Measurements from ENCODE around the gene TEX9.

The TEX9 gene

GRCh38 chr15:56442354-56442753 is 77.1 kb downstream of the TEX9 start:
- DNase-seq (ENCODE audit: low read depth): no peak
- no peak for TF ChIP-seq CTCF (IDR thresholded peaks at IDR 0.05; ENCODE audit: low read length, missing control alignments)
- no peak overlapping the region for H3K4me3 ChIP-seq (replicated peaks; ENCODE audit: low read depth, low read length)

- no peak for TF ChIP-seq CTCF (IDR thresholded peaks at IDR 0.05; ENCODE audit: low read length, missing control alignments)
- H3K4me3 ChIP-seq (replicated peaks; ENCODE audit: low read depth, low read length): no peak overlapping the region
- DNase-seq (ENCODE audit: low read depth): no peak
Measured at GRCh38 chr15:56445746-56446145, 80.5 kb downstream of the TEX9 start.

- no peak for TF ChIP-seq CTCF (IDR thresholded peaks at IDR 0.05; ENCODE audit: low read length, missing control alignments)
- no peak overlapping the region for H3K4me3 ChIP-seq (replicated peaks; ENCODE audit: low read depth, low read length)
- DNase-seq (ENCODE audit: low read depth): peak; percentile 53
Measured at GRCh38 chr15:56454836-56455235, 89.6 kb downstream of the TEX9 start.

- TF ChIP-seq CTCF (IDR thresholded peaks at IDR 0.05; ENCODE audit: low read length, missing control alignments): no peak
- no peak overlapping the region for H3K4me3 ChIP-seq (replicated peaks; ENCODE audit: low read depth, low read length)
- no peak for DNase-seq (ENCODE audit: low read depth)
Measured at GRCh38 chr15:56456229-56456628, 91.0 kb downstream of the TEX9 start.

- no peak for TF ChIP-seq CTCF (IDR thresholded peaks at IDR 0.05; ENCODE audit: low read length, missing control alignments)
- DNase-seq (ENCODE audit: low read depth): no peak
- H3K4me3 ChIP-seq (replicated peaks; ENCODE audit: low read depth, low read length): no peak overlapping the region
Measured at GRCh38 chr15:56459096-56459495, 93.9 kb downstream of the TEX9 start.

- no peak for TF ChIP-seq CTCF (IDR thresholded peaks at IDR 0.05; ENCODE audit: low read length, missing control alignments)
- DNase-seq (ENCODE audit: low read depth): no peak
- no peak overlapping the region for H3K4me3 ChIP-seq (replicated peaks; ENCODE audit: low read depth, low read length)
Measured at GRCh38 chr15:56460071-56460470, 94.8 kb downstream of the TEX9 start.

GRCh38 chr15:56460947-56461346 is 95.7 kb downstream of the TEX9 start:
- no peak for DNase-seq (ENCODE audit: low read depth)
- no peak for TF ChIP-seq CTCF (IDR thresholded peaks at IDR 0.05; ENCODE audit: low read length, missing control alignments)
- no peak overlapping the region for H3K4me3 ChIP-seq (replicated peaks; ENCODE audit: low read depth, low read length)
